ENCODE data around the gene TSGA10IP. TPM values are rescaled to one million over a fixed set of nuclear protein-coding genes. Genes with fewer than 3 reads are reported as not detected.

TSGA10IP gene
- total and polyA plus RNA-seq, 10 of the 15 experiments (the other 5 are each of a cell fraction or from before 2014, with no cell fraction given) = not detected

DNA sequence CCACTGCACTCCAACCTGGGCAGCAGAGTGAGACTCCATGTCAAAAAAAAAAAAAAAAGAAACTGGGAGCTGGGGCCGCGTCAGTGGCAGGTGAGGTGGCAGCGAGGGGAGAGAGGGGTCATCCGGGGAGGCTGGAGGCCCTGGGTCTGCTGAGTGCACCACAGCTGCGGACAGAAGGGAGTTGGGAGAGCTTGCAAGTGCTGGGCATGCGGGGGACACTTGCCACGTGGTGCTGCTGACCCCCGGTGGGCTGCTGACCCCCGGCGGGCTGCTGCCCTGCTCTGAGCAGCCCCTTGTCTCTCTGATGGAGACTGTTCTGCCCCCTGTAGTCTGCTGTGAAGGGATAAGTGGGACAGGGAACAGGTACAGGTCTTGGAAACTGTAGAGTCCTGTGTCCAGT, 23.4 kb upstream of the TSGA10IP start:
- TF ChIP-seq POLR2AphosphoS5 (IDR thresholded peaks at IDR 0.05; ENCODE audit: low read length) = no peak
- TF ChIP-seq BMI1 (IDR thresholded peaks at IDR 0.05; ENCODE audit: borderline replicate concordance) = no peak
- no peak for TF ChIP-seq LARP7 (IDR thresholded peaks at IDR 0.05)
- TF ChIP-seq RFX5 (IDR thresholded peaks at IDR 0.05; ENCODE audit: low read depth, low read length) = no peak
- TF ChIP-seq CHD4 (IDR thresholded peaks at IDR 0.05) = no peak
- no peak for TF ChIP-seq NBN (IDR thresholded peaks at IDR 0.05)
- TF ChIP-seq, protein P1, sequence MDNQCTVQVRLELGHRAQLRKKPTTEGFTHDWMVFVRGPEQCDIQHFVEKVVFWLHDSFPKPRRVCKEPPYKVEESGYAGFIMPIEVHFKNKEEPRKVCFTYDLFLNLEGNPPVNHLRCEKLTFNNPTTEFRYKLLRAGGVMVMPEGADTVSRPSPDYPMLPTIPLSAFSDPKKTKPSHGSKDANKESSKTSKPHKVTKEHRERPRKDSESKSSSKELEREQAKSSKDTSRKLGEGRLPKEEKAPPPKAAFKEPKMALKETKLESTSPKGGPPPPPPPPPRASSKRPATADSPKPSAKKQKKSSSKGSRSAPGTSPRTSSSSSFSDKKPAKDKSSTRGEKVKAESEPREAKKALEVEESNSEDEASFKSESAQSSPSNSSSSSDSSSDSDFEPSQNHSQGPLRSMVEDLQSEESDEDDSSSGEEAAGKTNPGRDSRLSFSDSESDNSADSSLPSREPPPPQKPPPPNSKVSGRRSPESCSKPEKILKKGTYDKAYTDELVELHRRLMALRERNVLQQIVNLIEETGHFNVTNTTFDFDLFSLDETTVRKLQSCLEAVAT (IDR thresholded peaks at IDR 0.05) = no peak
- TF ChIP-seq, protein P2, sequence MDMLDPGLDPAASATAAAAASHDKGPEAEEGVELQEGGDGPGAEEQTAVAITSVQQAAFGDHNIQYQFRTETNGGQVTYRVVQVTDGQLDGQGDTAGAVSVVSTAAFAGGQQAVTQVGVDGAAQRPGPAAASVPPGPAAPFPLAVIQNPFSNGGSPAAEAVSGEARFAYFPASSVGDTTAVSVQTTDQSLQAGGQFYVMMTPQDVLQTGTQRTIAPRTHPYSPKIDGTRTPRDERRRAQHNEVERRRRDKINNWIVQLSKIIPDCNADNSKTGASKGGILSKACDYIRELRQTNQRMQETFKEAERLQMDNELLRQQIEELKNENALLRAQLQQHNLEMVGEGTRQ (IDR thresholded peaks at IDR 0.05; ENCODE audit: borderline replicate concordance, low read depth, low read length) = no peak
- no peak for TF ChIP-seq NRF1 (conservative IDR thresholded peaks at IDR 0.05; ENCODE audit: low read depth, low read length)
- TF ChIP-seq, protein P3, sequence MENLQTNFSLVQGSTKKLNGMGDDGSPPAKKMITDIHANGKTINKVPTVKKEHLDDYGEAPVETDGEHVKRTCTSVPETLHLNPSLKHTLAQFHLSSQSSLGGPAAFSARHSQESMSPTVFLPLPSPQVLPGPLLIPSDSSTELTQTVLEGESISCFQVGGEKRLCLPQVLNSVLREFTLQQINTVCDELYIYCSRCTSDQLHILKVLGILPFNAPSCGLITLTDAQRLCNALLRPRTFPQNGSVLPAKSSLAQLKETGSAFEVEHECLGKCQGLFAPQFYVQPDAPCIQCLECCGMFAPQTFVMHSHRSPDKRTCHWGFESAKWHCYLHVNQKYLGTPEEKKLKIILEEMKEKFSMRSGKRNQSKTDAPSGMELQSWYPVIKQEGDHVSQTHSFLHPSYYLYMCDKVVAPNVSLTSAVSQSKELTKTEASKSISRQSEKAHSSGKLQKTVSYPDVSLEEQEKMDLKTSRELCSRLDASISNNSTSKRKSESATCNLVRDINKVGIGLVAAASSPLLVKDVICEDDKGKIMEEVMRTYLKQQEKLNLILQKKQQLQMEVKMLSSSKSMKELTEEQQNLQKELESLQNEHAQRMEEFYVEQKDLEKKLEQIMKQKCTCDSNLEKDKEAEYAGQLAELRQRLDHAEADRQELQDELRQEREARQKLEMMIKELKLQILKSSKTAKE (IDR thresholded peaks at IDR 0.05; ENCODE audit: low read depth, poor library complexity, severe bottlenecking) = no peak
- no peak for TF ChIP-seq CREM (IDR thresholded peaks at IDR 0.05; ENCODE audit: low read depth)
- TF ChIP-seq TBL1XR1 (IDR thresholded peaks at IDR 0.05; ENCODE audit: low read depth, low read length) = no peak
- no peak for TF ChIP-seq POLR2AphosphoS2 (IDR thresholded peaks at IDR 0.05; ENCODE audit: low read depth, low read length)
- Histone ChIP-seq H3K9ac (ENCODE audit: control insufficient read depth, insufficient read depth, low read length) (no peak overlapping the region), H3K9me3 (replicated peaks; ENCODE audit: control insufficient read depth, insufficient read depth, low read length) (no peaks in the 10 kb centered on the region), H3K79me2 (ENCODE audit: control insufficient read depth, insufficient read depth, low read length) (peaks cover 33% of the 10 kb centered on the region), H3K27ac (ENCODE audit: control insufficient read depth, insufficient read depth) (no peak overlapping the region), H3K27me3 (replicated peaks in 1 of 2; ENCODE audit: control insufficient read depth in 2 of 2, insufficient read depth in 2 of 2, low read length in 1 of 2) (no peaks in the 10 kb centered on the region), H3K36me3 (ENCODE audit: control insufficient read depth in 2 of 2, insufficient read depth in 2 of 2, low read length in 1 of 2) (peaks cover 0 to 2% of the 10 kb centered on the region in 2 experiments; a peak in 2 of 4 replicates), H3K4me3 (no peak overlapping the region), H3K4me2 (ENCODE audit: control insufficient read depth, insufficient read depth) (no peak overlapping the region), H2AFZ (ENCODE audit: control insufficient read depth, low read depth, low read length) (no peak overlapping the region), H4K20me1 (ENCODE audit: control insufficient read depth, insufficient read depth) (no peaks in the 10 kb centered on the region), H3K4me1 (ENCODE audit: control insufficient read depth, insufficient read depth, low read length) (peaks cover 19% of the 10 kb centered on the region)
- no peak for DNase-seq (ENCODE audit: low read depth, low spot score)
- ChIA-PET CTCF (interaction anchor here (0.7 to 1.4 kb wide), 3 partner anchors 37 to 217 kb away, joined by 4 to 10 read pairs (median 5); partner anchors contain the start of gene MUS81), RAD21 (ENCODE audit: unreplicated experiment) (no interaction called here), POLR2A (interaction anchor here (0.6 to 0.9 kb wide), 3 partner anchors 31 to 40 kb away, joined by 3 read pairs; partner anchors contain the start of gene CCDC85B), SMC1A (ENCODE audit: uncharacterized antibody, unreplicated experiment) (no interaction called here)
- intact Hi-C loops (cut with micrococcal nuclease; ENCODE audit: unreplicated experiment) = no loop called here
- 99% methylated on average over 9 of the region's 10 CpGs for WGBS (ENCODE audit: insufficient coverage, insufficient replicate concordance, low lambda C conversion rate, missing lambda C conversion rate)
- in situ Hi-C loops (cut with MboI) = no loop called here
- ATAC-seq = no peak
- FAIRE-seq = no peak
- no TSS peak for BruUV-seq (replicated peaks)
